ENCODE data around the gene MRPS27. TPM values are rescaled to one million over a fixed set of nuclear protein-coding genes. Genes with fewer than 3 reads are reported as not detected.

MRPS27 gene
- polyA plus RNA-seq, 2 of the 4 experiments (the other 2 are of a cell fraction) = 81.0 to 141 TPM

- Histone ChIP-seq H3K4me3 (no peak overlapping the region), H3K27ac (no peak overlapping the region), H3K4me1 (no peaks in the 10 kb centered on the region), H3K9me3 (no peaks in the 10 kb centered on the region), H3K4me2 (no peak overlapping the region)
- POLR2A ChIA-PET = interaction anchor here (0.6 kb wide), 1 partner anchor 53 kb away, joined by 3 read pairs; no protein-coding TSS in a partner anchor
- no peak for ATAC-seq
- WGBS (ENCODE audit: missing lambda C conversion rate) = 87% methylated on average over 10 of the region's 10 CpGs
- no peak for TF ChIP-seq HOXB5 (CRISPR knock-in tag; IDR thresholded peaks at IDR 0.05)
- no peak for TF ChIP-seq HOXA7 (CRISPR knock-in tag; IDR thresholded peaks at IDR 0.05)
- no peak for TF ChIP-seq RCOR1 (IDR thresholded peaks at IDR 0.05; ENCODE audit: low read depth, low read length)
- TF ChIP-seq RAD21 (conservative IDR thresholded peaks at IDR 0.05 in 1 of 2, IDR thresholded peaks at IDR 0.05 in 1 of 2) = no peak
- no peak for TF ChIP-seq ZNF302 (CRISPR knock-in tag; IDR thresholded peaks at IDR 0.05)
- no peak for TF ChIP-seq HDAC2 (IDR thresholded peaks at IDR 0.05)
- no peak for FAIRE-seq
- no peak for DNase-seq (ENCODE audit: low read depth in 1 of 2, low spot score in 1 of 2)
- CTCF ChIA-PET = interaction anchor here (1.5 kb wide), 1 partner anchor 82 kb away, joined by 3 read pairs; no protein-coding TSS in a partner anchor
These were observed 124.5 kb downstream of the MRPS27 start for GRCh38 chr5:72195581-72195980.

DNA sequence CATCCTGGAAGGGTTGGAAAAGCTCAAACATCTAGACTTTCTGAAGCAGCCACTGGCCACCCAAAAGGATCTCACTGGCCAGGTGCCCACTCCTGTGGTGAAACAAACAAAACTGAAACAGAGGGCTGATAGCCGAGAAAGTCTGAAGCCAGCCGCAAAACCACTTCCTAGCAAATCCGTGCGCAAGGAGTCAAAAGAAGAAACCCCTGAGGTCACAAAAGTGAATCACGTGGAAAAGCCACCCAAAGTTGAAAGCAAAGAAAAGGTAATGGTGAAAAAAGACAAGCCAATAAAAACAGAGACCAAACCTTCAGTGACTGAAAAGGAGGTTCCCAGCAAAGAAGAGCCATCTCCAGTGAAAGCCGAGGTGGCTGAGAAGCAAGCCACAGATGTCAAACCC lies 125.2 kb downstream of the MRPS27 start:
- TF ChIP-seq, protein P1, sequence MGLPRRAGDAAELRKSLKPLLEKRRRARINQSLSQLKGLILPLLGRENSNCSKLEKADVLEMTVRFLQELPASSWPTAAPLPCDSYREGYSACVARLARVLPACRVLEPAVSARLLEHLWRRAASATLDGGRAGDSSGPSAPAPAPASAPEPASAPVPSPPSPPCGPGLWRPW (IDR thresholded peaks at IDR 0.05) = no peak
- TF ChIP-seq HOXB13 (CRISPR knock-in tag; IDR thresholded peaks at IDR 0.05; ENCODE audit: low read depth) (no peak), KDM5A (IDR thresholded peaks at IDR 0.05) (no peak), JUN (IDR thresholded peaks at IDR 0.05) (no peak), CEBPB (IDR thresholded peaks at IDR 0.05) (no peak)
- TF ChIP-seq, protein P2, sequence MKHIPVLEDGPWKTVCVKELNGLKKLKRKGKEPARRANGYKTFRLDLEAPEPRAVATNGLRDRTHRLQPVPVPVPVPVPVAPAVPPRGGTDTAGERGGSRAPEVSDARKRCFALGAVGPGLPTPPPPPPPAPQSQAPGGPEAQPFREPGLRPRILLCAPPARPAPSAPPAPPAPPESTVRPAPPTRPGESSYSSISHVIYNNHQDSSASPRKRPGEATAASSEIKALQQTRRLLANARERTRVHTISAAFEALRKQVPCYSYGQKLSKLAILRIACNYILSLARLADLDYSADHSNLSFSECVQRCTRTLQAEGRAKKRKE (CRISPR knock-in tag; IDR thresholded peaks at IDR 0.05; ENCODE audit: low read depth) = no peak
- TF ChIP-seq, protein P3, sequence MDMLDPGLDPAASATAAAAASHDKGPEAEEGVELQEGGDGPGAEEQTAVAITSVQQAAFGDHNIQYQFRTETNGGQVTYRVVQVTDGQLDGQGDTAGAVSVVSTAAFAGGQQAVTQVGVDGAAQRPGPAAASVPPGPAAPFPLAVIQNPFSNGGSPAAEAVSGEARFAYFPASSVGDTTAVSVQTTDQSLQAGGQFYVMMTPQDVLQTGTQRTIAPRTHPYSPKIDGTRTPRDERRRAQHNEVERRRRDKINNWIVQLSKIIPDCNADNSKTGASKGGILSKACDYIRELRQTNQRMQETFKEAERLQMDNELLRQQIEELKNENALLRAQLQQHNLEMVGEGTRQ (IDR thresholded peaks at IDR 0.05) = no peak
- TF ChIP-seq, protein P4, sequence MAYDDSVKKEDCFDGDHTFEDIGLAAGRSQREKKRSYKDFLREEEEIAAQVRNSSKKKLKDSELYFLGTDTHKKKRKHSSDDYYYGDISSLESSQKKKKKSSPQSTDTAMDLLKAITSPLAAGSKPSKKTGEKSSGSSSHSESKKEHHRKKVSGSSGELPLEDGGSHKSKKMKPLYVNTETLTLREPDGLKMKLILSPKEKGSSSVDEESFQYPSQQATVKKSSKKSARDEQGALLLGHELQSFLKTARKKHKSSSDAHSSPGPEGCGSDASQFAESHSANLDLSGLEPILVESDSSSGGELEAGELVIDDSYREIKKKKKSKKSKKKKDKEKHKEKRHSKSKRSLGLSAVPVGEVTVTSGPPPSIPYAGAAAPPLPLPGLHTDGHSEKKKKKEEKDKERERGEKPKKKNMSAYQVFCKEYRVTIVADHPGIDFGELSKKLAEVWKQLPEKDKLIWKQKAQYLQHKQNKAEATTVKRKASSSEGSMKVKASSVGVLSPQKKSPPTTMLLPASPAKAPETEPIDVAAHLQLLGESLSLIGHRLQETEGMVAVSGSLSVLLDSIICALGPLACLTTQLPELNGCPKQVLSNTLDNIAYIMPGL (CRISPR knock-in tag; IDR thresholded peaks at IDR 0.05; ENCODE audit: borderline replicate concordance) = no peak
- ChIA-PET POLR2A (no interaction called here), CTCF (no interaction called here)
- no peaks in the 10 kb centered on the region for H3K9me3 ChIP-seq
- H3K4me2 ChIP-seq = no peak overlapping the region
- FAIRE-seq (no peak), ATAC-seq (no peak), DNase-seq (ENCODE audit: low read depth in 1 of 2, low spot score in 1 of 2) (no peak)
- WGBS (ENCODE audit: missing lambda C conversion rate) = 91% methylated on average over 6 of the region's 6 CpGs
- H3K4me3 ChIP-seq = no peak overlapping the region
- no peak overlapping the region for H3K27ac ChIP-seq
- H3K4me1 ChIP-seq = no peaks in the 10 kb centered on the region

- FAIRE-seq (no peak), ATAC-seq (no peak), DNase-seq (ENCODE audit: low read depth in 1 of 2, low spot score in 1 of 2) (no peak)
- Histone ChIP-seq H3K9me3 (no peaks in the 10 kb centered on the region), H3K4me1 (no peaks in the 10 kb centered on the region), H3K4me2 (no peak overlapping the region), H3K27ac (no peak overlapping the region), H3K4me3 (no peak overlapping the region)
- TF ChIP-seq BHLHE40 (IDR thresholded peaks at IDR 0.05; ENCODE audit: low read depth, low read length) (no peak), MYC (IDR thresholded peaks at IDR 0.05; ENCODE audit: borderline replicate concordance, low read length) (no peak), E2F6 (IDR thresholded peaks at IDR 0.05; ENCODE audit: borderline replicate concordance, low read depth) (no peak), CHD2 (IDR thresholded peaks at IDR 0.05; ENCODE audit: low read length, partially characterized antibody) (no peak), EHMT2 (IDR thresholded peaks at IDR 0.05; ENCODE audit: low read depth) (no peak), HOXB5 (CRISPR knock-in tag; IDR thresholded peaks at IDR 0.05) (no peak)
- TF ChIP-seq, protein P4 (CRISPR knock-in tag; IDR thresholded peaks at IDR 0.05; ENCODE audit: borderline replicate concordance) = no peak
- TF ChIP-seq, protein P5, sequence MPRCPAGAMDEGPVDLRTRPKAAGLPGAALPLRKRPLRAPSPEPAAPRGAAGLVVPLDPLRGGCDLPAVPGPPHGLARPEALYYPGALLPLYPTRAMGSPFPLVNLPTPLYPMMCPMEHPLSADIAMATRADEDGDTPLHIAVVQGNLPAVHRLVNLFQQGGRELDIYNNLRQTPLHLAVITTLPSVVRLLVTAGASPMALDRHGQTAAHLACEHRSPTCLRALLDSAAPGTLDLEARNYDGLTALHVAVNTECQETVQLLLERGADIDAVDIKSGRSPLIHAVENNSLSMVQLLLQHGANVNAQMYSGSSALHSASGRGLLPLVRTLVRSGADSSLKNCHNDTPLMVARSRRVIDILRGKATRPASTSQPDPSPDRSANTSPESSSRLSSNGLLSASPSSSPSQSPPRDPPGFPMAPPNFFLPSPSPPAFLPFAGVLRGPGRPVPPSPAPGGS (IDR thresholded peaks at IDR 0.05) = no peak
- TF ChIP-seq, protein P2 (CRISPR knock-in tag; IDR thresholded peaks at IDR 0.05; ENCODE audit: low read depth) = no peak
- CTCF ChIA-PET = no interaction called here
- WGBS (ENCODE audit: missing lambda C conversion rate) = 91% methylated on average over 3 of the region's 3 CpGs
- POLR2A ChIA-PET = no interaction called here
These were observed 128.6 kb downstream of the MRPS27 start for GRCh38 chr5:72191404-72191803.
